Adipose tissue (tissue), 3 donors: Measurements from ENCODE around the gene MYLK. TPM values are rescaled to one million over a fixed set of nuclear protein-coding genes. Genes with fewer than 3 reads are reported as not detected.
"Not testable (repeated sequence)": the region's sequence is repeated elsewhere in the genome, so short reads cannot be mapped to it uniquely, and the experiment has no call there.

Experiments
- H3K27ac ChIP-seq: one replicate; pipeline ENCODE4 v1.5.1; 2013; ENCODE audit warnings: low read depth, low read length
- WGBS, 3 donors: extraction: QIAGEN DNeasy Blood & Tissue Kit; methylation state at CpG; one replicate each; pipeline ENCODE4 v1.1.7; 2013; 5-methylcytosine and 5-hydroxymethylcytosine counted together
- polyA plus RNA-seq, 3 donors: library from polyadenylated mRNA; stranded (reverse); fragments of 200-250 nt; gene quantifications; one replicate each; pipeline ENCODE4 v1.2.3, GENCODE V29; 2013
- donor health status: healthy with polysubstance abuse.
- donor health status: Bipolar disorder and iron deficiency.
- donor health status: healthy.

Gene MYLK
- polyA plus RNA-seq, 3 donors: 8.5 to 33.0 (median 16.0) TPM

GRCh38 chr3:123724306-123724705 lies 159.8 kb downstream of the MYLK start:
- 22 to 29% (median 29%) methylated on average over 3 of the region's 3 CpGs for WGBS, 3 donors
- no peak overlapping the region for H3K27ac ChIP-seq

- WGBS, 3 donors: 13 to 15% (median 13%) methylated on average over 9 of the region's 9 CpGs
- H3K27ac ChIP-seq: no peak overlapping the region
Observed at GRCh38 chr3:123723522-123724168, 160.5 kb downstream of the MYLK start.

- no peak overlapping the region for H3K27ac ChIP-seq
- WGBS, 3 donors: 60 to 69% (median 65%) methylated on average over 4 of the region's 4 CpGs
Observed at GRCh38 chr3:123723070-123723469, 161.1 kb downstream of the MYLK start.

GRCh38 chr3:123722456-123722855 lies 161.7 kb downstream of the MYLK start:
- 36 to 63% (median 58%) methylated on average over 5 of the region's 5 CpGs for WGBS, 3 donors
- H3K27ac ChIP-seq: no peak overlapping the region

GRCh38 chr3:123722021-123722420 lies 162.1 kb downstream of the MYLK start:
- H3K27ac ChIP-seq: no peak overlapping the region
- 83 to 90% (median 85%) methylated on average over 10 of the region's 10 CpGs for WGBS, 3 donors

GRCh38 chr3:123721095-123721689 lies 162.9 kb downstream of the MYLK start:
- not testable (repeated sequence) for H3K27ac ChIP-seq
- WGBS, 3 donors: 59 to 71% (median 60%) methylated on average over 8 to 9 of the region's 10 CpGs

GRCh38 chr3:123720638-123721037 lies 163.5 kb downstream of the MYLK start:
- 44 to 84% (median 48%) methylated on average over 6 of the region's 6 CpGs for WGBS, 3 donors
- H3K27ac ChIP-seq: no peak overlapping the region

- no peak overlapping the region for H3K27ac ChIP-seq
- WGBS, 3 donors: 46 to 64% (median 52%) methylated on average over 14 of the region's 14 CpGs
Observed at GRCh38 chr3:123719862-123720453, 164.2 kb downstream of the MYLK start.

GRCh38 chr3:123719061-123719756 lies 164.9 kb downstream of the MYLK start:
- 19 to 30% (median 23%) methylated on average over 15 of the region's 15 CpGs for WGBS, 3 donors

GRCh38 chr3:123718108-123718507 lies 166.0 kb downstream of the MYLK start:
- 81 to 83% (median 81%) methylated on average over 5 of the region's 5 CpGs for WGBS, 3 donors
- H3K27ac ChIP-seq: no peak overlapping the region

More at GRCh38 chr3:123719061-123719756, 164.9 kb downstream of the MYLK start:
- not testable (repeated sequence) for H3K27ac ChIP-seq

- WGBS, 3 donors: 64 to 81% (median 64%) methylated on average over 2 of the region's 2 CpGs
- H3K27ac ChIP-seq: not testable (repeated sequence)
Observed at GRCh38 chr3:123717451-123717850, 166.7 kb downstream of the MYLK start.

GRCh38 chr3:123716411-123716810 lies 167.7 kb downstream of the MYLK start:
- H3K27ac ChIP-seq: no peak overlapping the region
- 88 to 94% (median 88%) methylated on average over 4 of the region's 4 CpGs for WGBS, 3 donors

GRCh38 chr3:123713211-123713610 lies 170.9 kb downstream of the MYLK start:
- WGBS, 3 donors: 86 to 90% (median 88%) methylated on average over 8 of the region's 8 CpGs
- H3K27ac ChIP-seq: no peak overlapping the region

GRCh38 chr3:123712077-123712860 lies 171.9 kb downstream of the MYLK start:
- 57 to 64% (median 63%) methylated on average over 14 of the region's 14 CpGs for WGBS, 3 donors
- no peak overlapping the region for H3K27ac ChIP-seq

- WGBS, 3 donors: 85 to 95% (median 86%) methylated on average over 3 of the region's 3 CpGs
- H3K27ac ChIP-seq: no peak overlapping the region
Observed at GRCh38 chr3:123711356-123711755, 172.8 kb downstream of the MYLK start.

- 81 to 92% (median 86%) methylated on average over 10 of the region's 10 CpGs for WGBS, 3 donors
- no peak overlapping the region for H3K27ac ChIP-seq
Observed at GRCh38 chr3:123708531-123708930, 175.6 kb downstream of the MYLK start.

GRCh38 chr3:123707641-123708040 lies 176.5 kb downstream of the MYLK start:
- 82 to 91% (median 91%) methylated on average over 7 of the region's 7 CpGs for WGBS, 3 donors
- not testable (repeated sequence) for H3K27ac ChIP-seq

GRCh38 chr3:123706871-123707270 lies 177.3 kb downstream of the MYLK start:
- H3K27ac ChIP-seq: no peak overlapping the region
- WGBS, 3 donors: 88 to 94% (median 93%) methylated on average over 8 of the region's 8 CpGs
